Smooth muscle cell of trachea (primary cell): ENCODE results near the gene NBPF14. TPM values are rescaled to one million over a fixed set of nuclear protein-coding genes. Genes with fewer than 3 reads are reported as not detected.

Source experiments
- total RNA-seq: library from RNA; depleted of rRNA; stranded (reverse); fragments of >200 nt; gene quantifications from 2 replicates; pipeline ENCODE4 v1.2.1, GENCODE V29; 2014

NBPF14 gene
- total RNA-seq: 37.4 and 56.7 TPM in 2 replicates

GRCh38 chr1:148595911-148596310 lies at the start of gene NBPF14:
Gene NBPF14 (minus strand): TSS chr1:148596011. CDS start chr1:148595717, 294 bp downstream.

GRCh38 chr1:148483029-148483428 lies 112.8 kb downstream of the NBPF14 start, which contains the start of gene PPIAL4G:
Gene PPIAL4G (minus strand): TSS chr1:148483302. CDS start chr1:148483252, 50 bp downstream.

Other genes with a start within 250 kb of the NBPF14 start
- not detected in 2 replicates for gene PPIAL4G, start 112.7 kb downstream of the NBPF14 start, total RNA-seq
- 8.3 and 17.0 TPM in 2 replicates for gene NUDT4B, start 152.8 kb upstream of the NBPF14 start, total RNA-seq
- 229 and 250 TPM in 2 replicates for gene PDE4DIP, start 248.4 kb upstream of the NBPF14 start, total RNA-seq